IMR-90 (cell line): ENCODE results near the gene STAMBPL1. TPM values are rescaled to one million over a fixed set of nuclear protein-coding genes. Genes with fewer than 3 reads are reported as not detected.

ENCODE experiments used
- ATAC-seq: fragments of 200-7000 bp; cut with Tn5 transposase; 2 replicates; pipeline ENCODE4 v1.9.1; 2020; ENCODE audit warnings: low read depth, mild to moderate bottlenecking, moderate library complexity
- BruUV-seq: library from RNA; stranded (reverse); fragments of 400-500 nt; replicated peaks from 2 replicates; lab custom pipeline; 2021; lab: Mats Ljungman, UMichigan
- CTCF ChIA-PET: fragments of 300-600 bp; formaldehyde crosslinking; extraction: SDS; loops from one replicate; lab custom pipeline; 2021; ENCODE audit warnings: antibody characterized with exemption; lab: Yijun Ruan, JAX
- POLR2A ChIA-PET: fragments of 300-600 bp; sonication (Branson Sonifier 250); formaldehyde crosslinking; loops from one replicate; lab custom pipeline; 2022; ENCODE audit warnings: antibody characterized with exemption; ENCODE audit not compliant: unreplicated experiment; lab: Charles Lee
- DNase-seq: peaks from one replicate; pipeline ENCODE4 v3.0.0; 2013
- H2AFZ ChIP-seq: replicated peaks from 2 replicates; pipeline ENCODE3; 2013; ENCODE audit warnings: low read length, mild to moderate bottlenecking; ENCODE audit not compliant: poor library complexity
- H2AK5ac ChIP-seq: 2 replicates; pipeline ENCODE4 v1.6.1; 2013; ENCODE audit warnings: low read depth, low read length, inconsistent platforms
- H2AK9ac ChIP-seq: replicated peaks from 2 replicates; pipeline ENCODE3; 2013; ENCODE audit warnings: mild to moderate bottlenecking, low read depth, low read length, moderate library complexity; ENCODE audit not compliant: poor library complexity
- H2BK120ac ChIP-seq: 2 replicates; pipeline ENCODE4 v1.6.1; 2013; ENCODE audit warnings: low read depth, low read length, inconsistent platforms
- H2BK15ac ChIP-seq: 3 replicates; pipeline ENCODE4 v1.6.1; 2013; ENCODE audit warnings: low read depth, low read length, inconsistent platforms
- H2BK20ac ChIP-seq: 2 replicates; pipeline ENCODE4 v1.6.1; 2013; ENCODE audit warnings: low read depth, mild to moderate bottlenecking, inconsistent platforms, low read length, moderate library complexity
- H2BK5ac ChIP-seq: 2 replicates; pipeline ENCODE4 v1.6.1; 2013; ENCODE audit warnings: mild to moderate bottlenecking, low read depth, low read length, inconsistent platforms; ENCODE audit not compliant: poor library complexity, severe bottlenecking
- H3K14ac ChIP-seq: replicated peaks from 2 replicates; pipeline ENCODE4 v1.6.1; 2013; ENCODE audit warnings: low read depth, low read length, inconsistent platforms
- H3K18ac ChIP-seq: 2 replicates; pipeline ENCODE4 v1.6.1; 2013; ENCODE audit warnings: low read depth, low read length, control low read depth
- H3K23ac ChIP-seq: 2 replicates; pipeline ENCODE4 v1.6.1; 2013; ENCODE audit warnings: low read depth, low read length, inconsistent platforms
- H3K27ac ChIP-seq: 2 replicates; pipeline ENCODE4 v1.5.1; 2013; ENCODE audit warnings: mild to moderate bottlenecking, control low read depth, low read length; ENCODE audit not compliant: insufficient read depth
- H3K27me3 ChIP-seq: 2 replicates; pipeline ENCODE4 v1.6.1; 2013; ENCODE audit warnings: low read length; ENCODE audit not compliant: control insufficient read depth, insufficient read depth
- H3K36me3 ChIP-seq: 2 replicates; pipeline ENCODE4 v1.6.1; 2013; ENCODE audit warnings: low read length, mixed read lengths; ENCODE audit not compliant: control insufficient read depth, insufficient read depth
- H3K4ac ChIP-seq: 2 replicates; pipeline ENCODE4 v1.6.1; 2013; ENCODE audit warnings: low read depth, low read length, inconsistent platforms
- H3K4me1 ChIP-seq: 2 replicates; pipeline ENCODE4 v1.6.1; 2013; ENCODE audit warnings: low read length, mixed read lengths; ENCODE audit not compliant: control insufficient read depth, insufficient read depth
- H3K4me2 ChIP-seq: 2 replicates; pipeline ENCODE4 v1.6.1; 2013; ENCODE audit warnings: low read depth, mild to moderate bottlenecking, control low read depth, low read length, moderate library complexity
- H3K4me3 ChIP-seq: 2 replicates; pipeline ENCODE4 v1.5.1; 2013; ENCODE audit warnings: low read depth, mild to moderate bottlenecking, control low read depth, low read length, moderate library complexity; ENCODE audit not compliant: insufficient read depth
- H3K56ac ChIP-seq: 2 replicates; pipeline ENCODE4 v1.6.1; 2013; ENCODE audit warnings: low read length, inconsistent platforms; ENCODE audit not compliant: insufficient read depth; ENCODE audit errors: extremely low read depth
- H3K79me1 ChIP-seq, 2 experiments: 2 replicates each; pipeline ENCODE4 v1.6.1; 2013; ENCODE audit warnings: low read length in 2 of 2, inconsistent platforms in 1 of 2, low read depth in 1 of 2
- H3K9ac ChIP-seq: 2 replicates; pipeline ENCODE4 v1.6.1; 2013; ENCODE audit warnings: low read depth, low read length, control low read depth
- H3K9me1 ChIP-seq: 2 replicates; pipeline ENCODE4 v1.6.1; 2013; ENCODE audit warnings: low read length, inconsistent platforms; ENCODE audit not compliant: insufficient read depth
- H3K9me3 ChIP-seq: 2 replicates; pipeline ENCODE4 v1.6.1; 2013; ENCODE audit warnings: low read length; ENCODE audit not compliant: control insufficient read depth, insufficient read depth
- H4K20me1 ChIP-seq: 2 replicates; pipeline ENCODE4 v1.6.1; 2013; ENCODE audit warnings: low read length, inconsistent platforms; ENCODE audit not compliant: insufficient read depth
- H4K5ac ChIP-seq: 2 replicates; pipeline ENCODE4 v1.6.1; 2013; ENCODE audit warnings: mild to moderate bottlenecking, low read depth, low read length, control low read depth
- H4K8ac ChIP-seq, 2 experiments: 2 replicates each; pipeline ENCODE4 v1.6.1; 2013; ENCODE audit warnings: low read depth in 2 of 2, low read length in 2 of 2, control low read depth in 1 of 2, inconsistent platforms in 1 of 2
- H4K91ac ChIP-seq: 2 replicates; pipeline ENCODE4 v1.6.1; 2013; ENCODE audit warnings: low read depth, low read length, inconsistent platforms; ENCODE audit not compliant: insufficient read depth
- BHLHE40 ChIP-seq: fragments of 150-350 bp; IDR thresholded peaks from 2 replicates; pipeline ENCODE4 v1.6.1; 2016; ENCODE audit warnings: mild to moderate bottlenecking, low read depth, low read length
- CEBPB ChIP-seq: IDR thresholded peaks from 2 replicates; pipeline ENCODE4 v1.6.1; 2012; ENCODE audit warnings: low read depth, low read length, improper control_type of control experiment
- CHD1 ChIP-seq: IDR thresholded peaks from 2 replicates; pipeline ENCODE4 v1.6.1; 2012; ENCODE audit warnings: low read depth, low read length, improper control_type of control experiment
- CTCF ChIP-seq: conservative IDR thresholded peaks from 2 replicates; pipeline ENCODE4 v1.5.1; 2012; ENCODE audit warnings: mild to moderate bottlenecking, low read depth, low read length, improper control_type of control experiment
- FOS ChIP-seq: fragments of 150-350 bp; IDR thresholded peaks from 2 replicates; pipeline ENCODE4 v1.6.1; 2016; ENCODE audit warnings: low read depth, low read length
- MAFK ChIP-seq: IDR thresholded peaks from 2 replicates; pipeline ENCODE4 v1.6.1; 2012; ENCODE audit warnings: low read depth, low read length, improper control_type of control experiment
- MAZ ChIP-seq: IDR thresholded peaks from 2 replicates; pipeline ENCODE4 v1.6.1; 2012; ENCODE audit warnings: low read depth, mild to moderate bottlenecking, low read length, improper control_type of control experiment, moderate library complexity, borderline replicate concordance
- MXI1 ChIP-seq: IDR thresholded peaks from 2 replicates; pipeline ENCODE4 v1.6.1; 2012; ENCODE audit warnings: low read depth, mild to moderate bottlenecking, low read length, moderate library complexity, borderline replicate concordance
- NFE2L2 ChIP-seq: fragments of 150-350 bp; IDR thresholded peaks from 2 replicates; pipeline ENCODE4 v1.6.1; 2016; ENCODE audit warnings: low read depth, mild to moderate bottlenecking, low read length
- POLR2A ChIP-seq: IDR thresholded peaks from 2 replicates; pipeline ENCODE4 v1.6.1; 2012; ENCODE audit warnings: mild to moderate bottlenecking, low read depth, low read length
- RAD21 ChIP-seq: IDR thresholded peaks from 2 replicates; pipeline ENCODE4 v1.6.1; 2012; ENCODE audit warnings: low read length, improper control_type of control experiment
- RCOR1 ChIP-seq: IDR thresholded peaks from 2 replicates; pipeline ENCODE4 v1.6.1; 2012; ENCODE audit warnings: mild to moderate bottlenecking, low read length, improper control_type of control experiment; ENCODE audit not compliant: insufficient replicate concordance
- RFX5 ChIP-seq: IDR thresholded peaks from 2 replicates; pipeline ENCODE4 v1.8.0; 2012; ENCODE audit warnings: low read depth, mild to moderate bottlenecking, low read length, moderate library complexity
- SMC3 ChIP-seq: fragments of 150-350 bp; IDR thresholded peaks from 2 replicates; pipeline ENCODE4 v1.6.1; 2016; ENCODE audit warnings: low read depth, mild to moderate bottlenecking, antibody characterized with exemption, low read length, moderate library complexity
- USF2 ChIP-seq: fragments of 150-350 bp; IDR thresholded peaks from 2 replicates; pipeline ENCODE4 v1.6.1; 2017; ENCODE audit warnings: mild to moderate bottlenecking, antibody characterized with exemption, low read length, low read depth
- WGBS, 2 experiments: methylation state at CpG; one replicate each; pipeline versions ENCODE4 v1.1.5 to v1.1.7; 2013; ENCODE audit warnings: missing lambda C conversion rate in 2 of 2; ENCODE audit not compliant: insufficient read length in 1 of 2; ENCODE audit errors: extremely low coverage in 2 of 2; 5-methylcytosine and 5-hydroxymethylcytosine counted together
- dilution Hi-C: fragments of 300-500 bp; cut with HindIII; formaldehyde crosslinking; loops from one replicate; pipeline ENCODE4 v1.14.3; 2018; ENCODE audit warnings: low sequenced_read_pairs; ENCODE audit not compliant: unreplicated experiment
- in situ Hi-C: fragments of 300-500 bp; cut with MboI; formaldehyde crosslinking; loops from 3 replicates; pipeline ENCODE4 v1.14.3; 2019; ENCODE audit warnings: low sequenced_read_pairs, inconsistent platforms, mixed read lengths
- intact Hi-C: fragments of 100-400 bp; cut with micrococcal nuclease; formaldehyde crosslinking; loops from 2 replicates; pipeline ENCODE4 v1.10.0; 2022
- polyA plus RNA-seq, 3 experiments: library from polyadenylated mRNA; depleted of rRNA; stranded (reverse); fragments of >200 nt; gene quantifications; 2 replicates each; pipeline ENCODE4 v1.2.3, GENCODE V29; 2012; ENCODE audit warnings: low replicate concordance in 1 of 3
- total RNA-seq: library from RNA; depleted of rRNA; stranded (reverse); fragments of >200 nt; gene quantifications from 2 replicates; pipeline ENCODE4 v1.2.3, GENCODE V29; 2012
- TF ChIP-seq, protein P1 (sequence below): fragments of 150-350 bp; IDR thresholded peaks from 2 replicates; pipeline ENCODE4 v1.6.1; 2016; ENCODE audit warnings: low read depth, mild to moderate bottlenecking, low read length, moderate library complexity, borderline replicate concordance

STAMBPL1 gene
- total and polyA plus RNA-seq, 2 of the 4 experiments (the other 2 are of a cell fraction) = 26.8 to 28.1 TPM

GRCh38 chr10:88840104-88840503, 39.9 kb upstream of the STAMBPL1 start:
- H3K4me3 ChIP-seq = no peak overlapping the region
- ChIA-PET POLR2A (no interaction called here), CTCF (no interaction called here)
- H3K27me3 ChIP-seq = no peaks in the 10 kb centered on the region
- no peaks in the 10 kb centered on the region for H3K4me1 ChIP-seq
- no peak overlapping the region for H3K23ac ChIP-seq
- intact Hi-C loops = no loop called here
- H3K56ac ChIP-seq = no peak overlapping the region
- ATAC-seq (no peak), DNase-seq (no peak)
- H3K27ac ChIP-seq = no peak overlapping the region
- H2AFZ ChIP-seq = no peak overlapping the region
- no peak overlapping the region for H3K4ac ChIP-seq
- H3K79me1 ChIP-seq = no peaks in the 10 kb centered on the region
- no peak overlapping the region for H2BK120ac ChIP-seq
- H4K91ac ChIP-seq = no peak overlapping the region
- no peak overlapping the region for H3K14ac ChIP-seq
- H2BK5ac ChIP-seq = no peak overlapping the region
- H2BK20ac ChIP-seq = no peak overlapping the region
- H4K5ac ChIP-seq = no peak overlapping the region
- no peak overlapping the region for H2BK15ac ChIP-seq
- BruUV-seq = no TSS peak
- no CpG with 5 or more reads among the region's 3 CpGs for WGBS, 2 experiments
- no peak overlapping the region for H3K9ac ChIP-seq
- no peaks in the 10 kb centered on the region for H3K36me3 ChIP-seq
- no peak overlapping the region for H3K4me2 ChIP-seq
- H2AK5ac ChIP-seq = no peak overlapping the region
- no peak overlapping the region for H4K8ac ChIP-seq
- H2AK9ac ChIP-seq = no peak overlapping the region
- H3K9me1 ChIP-seq = no peaks in the 10 kb centered on the region
- no peaks in the 10 kb centered on the region for H4K20me1 ChIP-seq
- no peak overlapping the region for H3K18ac ChIP-seq
- in situ Hi-C loops = no loop called here
- TF ChIP-seq USF2 = no peak
- TF ChIP-seq MXI1 = no peak
- TF ChIP-seq SMC3 = no peak
- TF ChIP-seq NFE2L2 = no peak
- TF ChIP-seq RCOR1 = no peak
- no peak for TF ChIP-seq CEBPB
- TF ChIP-seq CTCF = no peak
- no peak for TF ChIP-seq RFX5
- no peak for TF ChIP-seq FOS
- no peak for TF ChIP-seq MAZ
- TF ChIP-seq, protein P1, sequence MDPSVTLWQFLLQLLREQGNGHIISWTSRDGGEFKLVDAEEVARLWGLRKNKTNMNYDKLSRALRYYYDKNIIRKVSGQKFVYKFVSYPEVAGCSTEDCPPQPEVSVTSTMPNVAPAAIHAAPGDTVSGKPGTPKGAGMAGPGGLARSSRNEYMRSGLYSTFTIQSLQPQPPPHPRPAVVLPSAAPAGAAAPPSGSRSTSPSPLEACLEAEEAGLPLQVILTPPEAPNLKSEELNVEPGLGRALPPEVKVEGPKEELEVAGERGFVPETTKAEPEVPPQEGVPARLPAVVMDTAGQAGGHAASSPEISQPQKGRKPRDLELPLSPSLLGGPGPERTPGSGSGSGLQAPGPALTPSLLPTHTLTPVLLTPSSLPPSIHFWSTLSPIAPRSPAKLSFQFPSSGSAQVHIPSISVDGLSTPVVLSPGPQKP = no peak
- no peak for TF ChIP-seq CHD1
- TF ChIP-seq BHLHE40 = no peak
- TF ChIP-seq RAD21 = no peak
- TF ChIP-seq MAFK = no peak
- no peak for TF ChIP-seq POLR2A
- H3K9me3 ChIP-seq = no peaks in the 10 kb centered on the region
- dilution Hi-C loops = no loop called here
